GM19467 (cell line): Measurements from ENCODE around the gene EPHB2.
"Not testable (repeated sequence)": the region's sequence is repeated elsewhere in the genome, so short reads cannot be mapped to it uniquely, and the experiment has no call there.

ENCODE experiments used
- ATAC-seq: cut with Tn5 transposase; IDR thresholded peaks from one replicate; pipeline ENCODE4 v1.9.1; 2021; ENCODE audit warnings: mild to moderate bottlenecking, moderate library complexity; ENCODE audit not compliant: unreplicated experiment

The EPHB2 gene

GRCh38 chr1:22932803-22933470 is 222.3 kb downstream of the EPHB2 start:
- ATAC-seq: no peak

DNA sequence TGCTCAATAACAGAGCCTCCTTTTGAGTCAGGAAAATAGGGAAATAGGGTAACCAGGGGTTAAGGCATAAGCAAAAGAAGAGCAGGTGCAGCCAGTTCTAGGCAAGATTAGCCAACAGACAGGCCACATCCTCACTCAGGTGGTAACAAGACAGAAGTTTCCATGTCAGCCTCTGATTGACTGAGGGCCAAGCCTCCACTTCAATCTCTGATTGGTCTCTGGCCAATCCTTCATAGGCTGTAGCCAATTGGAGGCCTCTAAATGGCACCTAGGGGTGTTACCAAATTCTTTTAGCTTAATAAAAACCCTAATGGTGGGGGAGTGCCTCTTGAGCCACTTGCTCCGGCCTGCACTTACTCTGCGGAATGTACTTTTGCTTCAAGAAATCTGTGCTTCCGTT is 224.8 kb downstream of the EPHB2 start:
- ATAC-seq: no peak

GRCh38 chr1:22936681-22937080 is 226.0 kb downstream of the EPHB2 start:
- ATAC-seq: no peak

- no peak for ATAC-seq
Observed at GRCh38 chr1:22941257-22941656, 230.6 kb downstream of the EPHB2 start.

DNA sequence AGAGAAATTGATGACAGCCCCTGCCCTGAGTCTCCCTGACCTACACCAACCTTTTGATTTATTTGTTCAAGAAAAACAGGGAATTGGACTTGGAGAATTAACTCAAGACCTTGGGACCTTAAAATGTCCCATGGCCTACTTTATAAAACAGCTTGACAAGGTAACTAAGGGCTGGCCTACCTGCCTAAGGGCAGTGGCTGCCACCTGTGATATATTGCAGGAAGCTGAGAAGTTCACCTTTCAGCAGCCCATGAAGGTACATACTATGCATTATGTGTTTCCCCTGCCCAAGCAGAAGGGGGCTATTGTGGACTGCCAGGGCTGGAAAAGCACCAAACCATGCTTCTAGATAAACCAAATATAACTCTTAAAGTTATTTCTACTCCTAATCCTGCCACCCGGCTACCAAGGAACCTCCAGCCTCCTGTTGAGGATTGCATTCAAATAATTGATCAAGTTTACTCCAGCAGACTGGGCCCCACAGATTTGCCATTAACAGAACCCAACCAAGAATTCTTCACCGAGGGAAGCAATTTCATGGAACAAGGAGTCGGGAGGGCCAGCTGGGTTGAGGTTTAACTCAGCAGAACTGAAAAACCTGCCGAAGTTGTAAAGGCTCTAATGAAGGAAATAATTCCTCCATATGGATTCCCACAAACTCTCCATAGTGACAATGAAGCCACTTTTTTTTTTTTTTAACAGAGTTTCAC is 233.9 kb downstream of the EPHB2 start:
- no peak for ATAC-seq

DNA sequence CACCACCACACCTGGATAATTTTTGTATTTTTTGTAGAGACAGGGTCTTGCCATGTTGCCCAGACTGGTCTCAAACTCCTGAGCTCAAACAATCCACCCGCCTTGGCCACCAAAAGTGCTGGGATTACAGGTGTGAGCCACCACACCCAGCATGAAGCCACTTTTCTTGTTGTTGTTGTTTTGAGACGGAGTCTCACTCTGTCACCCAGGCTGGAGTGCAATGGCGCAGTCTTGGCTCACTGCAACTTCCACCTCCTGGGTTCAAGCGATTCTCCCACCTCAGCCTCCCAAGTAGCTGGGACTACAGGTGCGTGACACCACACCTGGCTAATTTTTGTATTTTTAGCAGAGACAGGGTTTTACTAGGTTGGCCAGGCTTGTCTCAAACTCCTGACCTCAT is 234.5 kb downstream of the EPHB2 start:
- ATAC-seq: not testable (repeated sequence)

- ATAC-seq: no peak
Observed at GRCh38 chr1:22949822-22950331, 239.2 kb downstream of the EPHB2 start.

- ATAC-seq: no peak
Observed at GRCh38 chr1:22951796-22952195, 241.2 kb downstream of the EPHB2 start.

DNA sequence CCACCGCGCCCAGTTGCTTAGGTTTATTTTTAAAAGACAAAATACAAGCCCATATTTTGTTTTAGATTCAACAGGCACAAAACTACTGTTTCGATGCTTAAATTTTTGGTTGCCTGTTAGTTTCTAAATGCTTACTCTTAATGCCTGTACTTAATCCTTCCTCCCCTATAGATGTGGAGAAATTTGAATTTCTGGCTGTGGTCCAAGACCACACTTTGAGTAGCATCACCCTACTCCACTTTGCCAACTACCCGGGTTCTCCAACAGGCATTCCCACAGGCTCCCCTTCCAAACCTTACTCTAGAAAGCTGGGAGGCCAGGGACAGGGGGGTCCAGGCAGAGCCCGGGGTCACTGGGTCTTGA is 242.0 kb downstream of the EPHB2 start:
- ATAC-seq: no peak

- no peak for ATAC-seq
Observed at GRCh38 chr1:22953057-22953739, 242.6 kb downstream of the EPHB2 start.

DNA sequence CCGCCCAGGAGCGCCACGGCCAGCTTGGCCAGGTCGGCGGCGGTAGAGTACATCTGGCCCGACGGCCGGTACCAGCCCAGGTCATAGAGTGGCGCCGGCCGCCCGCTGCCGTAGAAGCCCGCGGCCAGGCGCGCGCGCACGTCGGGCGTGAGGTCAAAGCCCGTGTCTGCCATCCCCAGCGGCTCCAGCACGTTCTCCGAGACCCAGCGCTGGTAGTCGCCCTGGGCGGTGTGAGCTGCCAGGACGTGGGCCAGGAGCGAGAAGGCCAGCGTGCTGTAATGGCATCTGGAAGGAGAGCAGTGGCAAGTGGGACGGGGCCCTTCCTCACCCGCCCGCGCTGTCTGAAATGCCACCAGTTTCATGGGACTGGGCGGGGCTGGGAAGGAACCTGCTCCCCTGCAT is 243.1 kb downstream of the EPHB2 start:
- ATAC-seq: no peak

DNA sequence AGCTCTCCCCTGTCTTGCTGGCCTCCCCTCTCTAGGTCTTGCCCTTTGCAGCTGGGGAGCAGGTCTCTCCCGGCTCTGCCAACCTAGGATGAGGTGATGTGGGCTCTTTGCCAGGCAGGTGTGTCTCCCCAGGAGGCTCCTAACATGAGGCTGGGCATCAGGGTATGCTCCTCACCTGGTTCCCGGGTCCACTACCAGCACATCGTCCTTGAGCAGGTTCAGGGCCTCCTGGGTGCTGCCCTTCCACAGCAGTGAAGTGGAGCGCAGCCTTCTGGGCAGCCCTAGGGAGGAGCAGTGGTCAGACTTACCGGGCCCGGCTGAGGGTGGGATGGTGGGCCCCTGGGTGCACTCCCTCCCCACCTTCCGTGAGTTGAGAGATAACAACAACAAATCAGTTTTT is 244.5 kb downstream of the EPHB2 start:
- ATAC-seq: no peak

- no peak for ATAC-seq
Observed at GRCh38 chr1:22957066-22957465, 246.4 kb downstream of the EPHB2 start.

DNA sequence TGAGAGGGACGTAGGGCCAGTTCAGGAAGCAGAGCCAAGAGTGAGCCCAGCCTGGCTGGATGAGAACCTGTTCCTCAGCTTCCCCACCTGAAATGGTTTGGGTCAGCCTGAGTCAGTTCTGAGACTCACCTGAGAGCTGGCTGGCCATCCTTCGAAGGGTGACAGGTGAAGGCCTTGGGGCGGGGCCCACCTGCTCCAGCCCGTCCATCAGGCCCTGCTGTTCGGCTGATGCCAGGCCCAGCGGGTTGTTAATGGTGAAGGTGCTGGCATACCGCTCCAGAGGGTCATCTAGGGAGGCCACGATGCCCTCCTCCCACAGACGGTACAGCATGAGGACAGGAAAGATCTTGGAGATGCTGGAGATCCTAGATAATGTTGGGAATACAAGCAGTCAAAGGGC is 247.9 kb downstream of the EPHB2 start:
- ATAC-seq: no peak

DNA sequence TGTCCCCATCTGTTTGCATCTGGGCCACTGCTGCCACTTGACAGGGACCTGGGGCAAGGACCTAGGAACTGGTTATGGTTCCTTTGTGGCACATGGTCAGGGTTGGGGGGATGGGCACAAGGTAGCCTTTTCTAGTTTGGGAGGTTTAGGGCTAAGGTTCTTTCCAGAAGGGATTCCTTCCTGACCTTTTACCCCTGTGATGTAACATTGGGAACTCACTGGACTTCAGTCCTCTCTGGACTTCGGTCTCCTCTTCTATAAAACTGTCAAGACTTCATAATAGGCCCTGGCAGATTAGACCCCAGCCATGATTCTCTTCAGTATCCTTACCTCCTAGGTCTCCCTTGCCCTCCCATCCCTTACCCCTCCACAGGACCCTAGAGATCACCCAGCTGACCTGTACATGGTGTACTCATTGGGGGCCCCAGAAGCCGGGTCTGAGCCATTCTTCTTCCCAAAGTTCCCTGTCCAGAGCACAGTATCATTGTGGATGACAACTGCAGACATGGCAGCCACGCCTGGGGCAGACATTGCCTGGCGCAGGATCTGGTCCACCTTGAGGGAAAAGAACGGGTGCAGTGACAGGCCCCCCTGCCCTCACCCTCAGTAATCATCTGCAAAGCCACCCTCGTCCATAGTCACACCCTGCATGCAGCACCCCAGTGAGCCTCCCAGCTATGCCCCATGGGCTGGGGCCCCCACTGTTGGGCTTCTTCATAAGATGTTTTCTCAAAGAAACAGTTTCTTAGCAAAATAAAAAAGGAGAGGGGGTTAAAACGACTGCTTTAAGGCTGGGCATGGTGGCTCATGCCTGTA is 249.1 kb downstream of the EPHB2 start:
- ATAC-seq: no peak

DNA sequence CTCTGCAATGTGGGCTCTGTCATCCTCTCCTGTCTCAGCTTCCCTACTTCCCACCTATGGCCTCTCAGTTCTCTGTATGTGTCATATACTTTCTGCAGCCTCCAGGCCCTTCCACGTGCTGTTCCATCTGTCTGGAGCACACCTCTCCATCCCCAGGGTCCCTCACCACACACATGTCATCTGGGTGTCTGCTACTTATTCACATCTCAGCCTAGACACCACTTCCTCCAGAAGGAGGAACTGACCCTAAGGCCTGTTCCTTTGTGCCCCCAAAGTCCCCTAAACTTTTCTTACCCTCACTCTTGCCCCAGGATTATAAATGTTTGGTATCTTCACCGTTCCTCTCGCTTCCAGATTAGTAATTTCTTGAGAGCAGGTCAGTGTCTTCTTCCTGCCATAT is 251.9 kb downstream of the EPHB2 start:
- no peak for ATAC-seq

DNA sequence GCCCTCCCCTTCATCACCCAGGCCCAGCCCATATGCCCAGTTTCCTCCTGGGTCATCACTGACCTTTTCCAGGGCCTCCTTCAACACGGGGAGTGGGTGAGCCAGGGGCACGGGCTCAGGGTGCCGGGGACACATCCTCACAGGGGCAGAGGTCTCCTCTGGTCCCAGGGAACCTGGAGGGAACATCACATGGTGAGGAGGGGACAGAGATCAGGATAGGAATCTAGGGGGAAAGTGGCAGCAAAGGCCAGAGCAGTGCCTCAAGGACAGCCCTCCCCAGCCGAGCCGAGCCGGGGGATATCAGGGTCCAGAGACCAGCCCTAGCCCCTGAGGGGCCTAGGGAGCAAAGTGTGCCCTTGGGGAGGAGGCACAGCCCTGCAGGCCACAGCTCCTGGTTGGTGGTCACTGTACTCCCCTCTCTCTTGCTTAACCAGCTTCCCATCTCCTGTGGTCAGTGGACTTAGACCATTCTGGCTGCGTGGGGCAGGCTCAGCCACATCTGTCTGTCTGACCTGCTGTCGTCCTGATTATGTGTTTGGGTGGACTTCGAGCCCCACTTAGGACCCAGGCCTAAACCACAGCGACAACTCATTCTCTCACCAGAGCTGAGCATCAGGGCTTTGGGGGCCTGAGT is 252.5 kb downstream of the EPHB2 start:
- no peak for ATAC-seq

- ATAC-seq: no peak
Observed at GRCh38 chr1:22966309-22966708, 255.7 kb downstream of the EPHB2 start.

DNA sequence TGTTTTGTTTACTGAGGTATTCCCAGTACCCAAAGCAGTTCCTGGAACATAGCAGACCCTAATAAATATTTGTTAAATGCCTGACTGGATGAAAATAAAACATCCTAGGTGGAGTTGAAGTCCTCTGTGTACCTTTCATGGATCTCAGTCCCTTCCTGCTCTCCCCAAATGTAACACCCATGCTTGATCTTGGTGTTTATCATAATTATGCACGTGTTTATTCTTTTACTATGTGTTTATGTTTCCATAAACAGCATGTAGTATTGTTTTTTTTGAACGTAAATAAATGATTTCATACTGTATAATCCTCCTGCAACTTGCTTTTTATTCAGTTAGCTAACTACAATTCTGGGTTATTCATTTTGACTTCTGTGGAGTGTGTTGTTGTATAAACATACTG is 257.2 kb downstream of the EPHB2 start:
- ATAC-seq: no peak

- no peak for ATAC-seq
Observed at GRCh38 chr1:22969304-22969709, 258.7 kb downstream of the EPHB2 start.

DNA sequence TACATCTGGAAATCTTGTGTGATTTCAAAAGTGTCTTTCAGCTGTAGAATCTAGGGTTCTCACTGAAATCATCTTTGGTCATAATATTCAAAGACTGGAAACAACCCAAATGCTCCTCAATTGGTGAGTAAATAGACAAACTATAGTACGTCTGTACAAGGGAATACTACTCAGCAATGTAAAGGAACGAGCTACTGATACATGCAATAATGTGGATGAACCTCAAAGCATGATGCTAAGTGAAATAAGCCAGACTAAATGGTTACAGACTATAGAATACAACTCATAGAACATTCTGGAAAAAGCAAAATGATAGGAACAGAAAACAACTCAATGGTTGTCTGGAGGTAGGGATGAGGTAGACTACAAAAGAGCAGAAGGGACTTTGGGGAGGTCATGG is 259.5 kb downstream of the EPHB2 start:
- ATAC-seq: no peak
